Measurements from ENCODE around the gene GREB1L. TPM values are rescaled to one million over a fixed set of nuclear protein-coding genes. Genes with fewer than 3 reads are reported as not detected.
A peak's percentile ranks its signal among the peaks of the same experiment; 100 is the strongest.

Gene GREB1L
- total RNA-seq, 1 donor from 2014 or later, result 12.3 TPM

GRCh38 chr18:21330122-21330701, 88.2 kb downstream of the GREB1L start:
- Histone ChIP-seq H3K4me3 (no peak overlapping the region), H3K9me3 (replicated peaks) (no peaks in the 10 kb centered on the region), H3K27ac (replicated peaks) (peak overlapping the region; percentile 85), H3K27me3 (ENCODE audit: low read depth) (no peaks in the 10 kb centered on the region), H3K4me1 (peaks cover 14% of the 10 kb centered on the region), H3K36me3 (no peaks in the 10 kb centered on the region)
- no peak for TF ChIP-seq CTCF (IDR thresholded peaks at IDR 0.05; ENCODE audit: borderline replicate concordance)
- intact Hi-C loops (cut with micrococcal nuclease), result no loop called here
- DNase-seq, result peak; percentile 17

GRCh38 chr18:21331065-21331464, 89.0 kb downstream of the GREB1L start:
- H3K27ac ChIP-seq (replicated peaks), result peak overlapping the region; percentile 85
- intact Hi-C loops (cut with micrococcal nuclease), result no loop called here
- H3K36me3 ChIP-seq, result no peaks in the 10 kb centered on the region
- H3K27me3 ChIP-seq (ENCODE audit: low read depth), result no peaks in the 10 kb centered on the region
- H3K4me3 ChIP-seq, result no peak overlapping the region
- no peaks in the 10 kb centered on the region for H3K9me3 ChIP-seq (replicated peaks)
- no peak for TF ChIP-seq CTCF (IDR thresholded peaks at IDR 0.05; ENCODE audit: borderline replicate concordance)
- H3K4me1 ChIP-seq, result peaks cover 14% of the 10 kb centered on the region
- no peak for DNase-seq

GRCh38 chr18:21335927-21336488, 94.0 kb downstream of the GREB1L start:
- H3K36me3 ChIP-seq, result no peaks in the 10 kb centered on the region
- peaks cover 2% of the 10 kb centered on the region for H3K4me1 ChIP-seq
- H3K9me3 ChIP-seq (replicated peaks), result no peaks in the 10 kb centered on the region
- no peak overlapping the region for H3K27ac ChIP-seq (replicated peaks)
- H3K27me3 ChIP-seq (ENCODE audit: low read depth), result no peaks in the 10 kb centered on the region
- no peak for DNase-seq
- no peak for TF ChIP-seq CTCF (IDR thresholded peaks at IDR 0.05; ENCODE audit: borderline replicate concordance)
- intact Hi-C loops (cut with micrococcal nuclease), result no loop called here
- H3K4me3 ChIP-seq, result no peak overlapping the region

GRCh38 chr18:21336846-21337245, 94.8 kb downstream of the GREB1L start:
- Histone ChIP-seq H3K36me3 (no peaks in the 10 kb centered on the region), H3K27me3 (ENCODE audit: low read depth) (no peaks in the 10 kb centered on the region), H3K9me3 (replicated peaks) (no peaks in the 10 kb centered on the region), H3K4me1 (no peaks in the 10 kb centered on the region), H3K27ac (replicated peaks) (no peak overlapping the region), H3K4me3 (no peak overlapping the region)
- DNase-seq, result no peak
- intact Hi-C loops (cut with micrococcal nuclease), result no loop called here
- no peak for TF ChIP-seq CTCF (IDR thresholded peaks at IDR 0.05; ENCODE audit: borderline replicate concordance)

GRCh38 chr18:21341141-21341540, 99.1 kb downstream of the GREB1L start:
- Histone ChIP-seq H3K9me3 (replicated peaks) (no peaks in the 10 kb centered on the region), H3K36me3 (no peaks in the 10 kb centered on the region), H3K4me3 (no peak overlapping the region), H3K27me3 (ENCODE audit: low read depth) (no peaks in the 10 kb centered on the region), H3K27ac (replicated peaks) (no peak overlapping the region), H3K4me1 (no peaks in the 10 kb centered on the region)
- DNase-seq, result no peak
- intact Hi-C loops (cut with micrococcal nuclease), result no loop called here
- no peak for TF ChIP-seq CTCF (IDR thresholded peaks at IDR 0.05; ENCODE audit: borderline replicate concordance)

All from left ventricle myocardium inferior (tissue), 1 donor.